Gastrocnemius medialis (tissue), 4 donors: Measurements from ENCODE around the gene KRTAP5-7. TPM values are rescaled to one million over a fixed set of nuclear protein-coding genes. Genes with fewer than 3 reads are reported as not detected.

Source experiments
- ATAC-seq, 2 donors: fragments of 150-250 bp; one replicate each; pipeline ENCODE4 v1.9.1; 2016
- DNase-seq, 2 donors: peaks; one replicate each; pipeline ENCODE4 v3.0.0-alpha.2; 2019
- H3K27ac ChIP-seq, 4 donors: fragments of 200-600 bp; sonication (generic); 1 replicate in 1 of 4; 2 replicates in 3 of 4; pipeline ENCODE4 v1.5.1; 2016 to 2018; ENCODE audit warnings: mild to moderate bottlenecking in 2 of 4, moderate library complexity in 1 of 4
- H3K27me3 ChIP-seq, 3 donors: fragments of 200-600 bp; sonication (generic) in 2 of 3; 1 replicate in 1 of 3; 2 replicates in 2 of 3; pipeline versions ENCODE4 v1.5.1 to v1.6.0; 2016 to 2019; ENCODE audit warnings: mild to moderate bottlenecking in 1 of 3, moderate library complexity in 1 of 3
- H3K36me3 ChIP-seq, 2 donors: fragments of 200-600 bp; sonication (generic) in 1 of 2; one replicate each; pipeline ENCODE4 v1.5.1; 2017 to 2018
- H3K4me1 ChIP-seq, 2 donors: fragments of 200-600 bp; sonication (generic) in 1 of 2; one replicate each; pipeline ENCODE4 v1.5.1; 2016 to 2017; ENCODE audit warnings: mild to moderate bottlenecking in 2 of 2
- H3K4me3 ChIP-seq, 4 donors: fragments of 200-600 bp; sonication (generic) in 3 of 4; 1 replicate in 1 of 4; 2 replicates in 3 of 4; pipeline ENCODE4 v1.5.1; 2016 to 2019; ENCODE audit warnings: mild to moderate bottlenecking in 2 of 4
- H3K9me3 ChIP-seq, 3 donors: fragments of 200-600 bp; sonication (generic) in 2 of 3; 1 replicate in 1 of 3; 2 replicates in 2 of 3; pipeline ENCODE4 v1.5.1; 2016 to 2019
- CTCF ChIP-seq, 5 experiments: fragments of 450-650 bp in 3 of 5; fragments of 200-600 bp in 2 of 5; sonication (generic) in 2 of 5; IDR thresholded peaks in 4 of 5; conservative IDR thresholded peaks in 1 of 5; 1 replicate in 4 of 5; 2 replicates in 1 of 5; pipeline ENCODE4 v1.5.1; 2016 to 2019; ENCODE audit warnings: antibody characterized with exemption in 5 of 5, mild to moderate bottlenecking in 3 of 5, moderate library complexity in 3 of 5
- POLR2A ChIP-seq, 2 donors: fragments of 450-650 bp; IDR thresholded peaks; one replicate each; pipeline ENCODE4 v1.6.1; 2017; ENCODE audit warnings: antibody characterized with exemption in 2 of 2, mild to moderate bottlenecking in 2 of 2, moderate library complexity in 2 of 2
- in situ Hi-C, 4 donors: fragments of 200-750 bp; cut with MboI; loops; one replicate each; pipeline versions ENCODE4 v1.15.0 to v1.8.0; 2017; ENCODE audit warnings: low sequenced_read_pairs in 4 of 4
- intact Hi-C: fragments of 100-400 bp; cut with DNase I; formaldehyde crosslinking; loops from one replicate; pipeline ENCODE4 v1.15.1; 2023; ENCODE audit warnings: low total_unique reads
- total RNA-seq, 4 donors: library from RNA; depleted of rRNA; stranded (reverse); fragments of >200 nt; gene quantifications; one replicate each; pipeline versions ENCODE4 v1.1.0 to v1.2.3, GENCODE V29; 2016

Gene KRTAP5-7
- total RNA-seq, 4 donors from 2014 or later = not detected

GRCh38 chr11:71502026-71502425, 25.0 kb upstream of the KRTAP5-7 start:
- no peak overlapping the region for H3K27ac ChIP-seq
- no peak overlapping the region for H3K4me3 ChIP-seq
- H3K27me3 ChIP-seq = no peaks in the 10 kb centered on the region
- intact Hi-C loops (no loop called here), in situ Hi-C loops (no loop called here)
- DNase-seq (no peak), ATAC-seq (no peak)
- H3K4me1 ChIP-seq = peaks cover 0 to 14% of the 10 kb centered on the region in 2 donors
- TF ChIP-seq POLR2A (IDR thresholded peaks at IDR 0.05) (no peak), CTCF (IDR thresholded peaks at IDR 0.05 in 4 of 5, conservative IDR thresholded peaks at IDR 0.05 in 1 of 5) (no peak)
- peaks cover 0 to 25% of the 10 kb centered on the region in 2 donors for H3K36me3 ChIP-seq
- no peaks in the 10 kb centered on the region for H3K9me3 ChIP-seq

DNA sequence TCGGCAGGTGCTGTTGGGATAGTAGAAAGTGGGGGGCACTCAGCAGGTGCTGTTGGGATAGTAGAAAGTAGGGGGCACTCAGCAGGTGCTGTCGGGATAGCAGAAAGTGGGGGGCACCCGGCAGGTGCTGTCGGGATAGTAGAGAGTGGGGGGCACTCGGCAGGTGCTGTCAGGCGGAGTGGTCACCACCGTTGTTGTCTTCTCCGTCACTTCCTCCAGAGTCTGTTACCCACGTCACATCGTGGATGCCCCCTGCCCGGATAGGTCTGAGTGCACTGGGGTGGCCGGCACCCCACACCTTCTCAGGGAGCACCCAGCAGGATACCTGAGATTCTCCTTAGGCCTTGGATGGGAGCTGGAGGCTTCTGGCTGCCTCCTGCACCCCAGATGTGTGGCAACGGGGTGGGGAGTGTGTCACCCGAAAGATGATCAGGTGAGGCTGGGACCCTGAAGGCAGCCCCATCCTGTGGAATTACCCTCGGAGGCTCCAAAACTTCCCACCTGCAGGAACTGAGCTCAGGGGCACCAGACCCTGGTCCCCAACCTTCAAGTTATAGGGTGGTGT, 24.1 kb upstream of the KRTAP5-7 start:
- peaks cover 0 to 15% of the 10 kb centered on the region in 2 donors for H3K36me3 ChIP-seq
- intact Hi-C loops = no loop called here

DNA sequence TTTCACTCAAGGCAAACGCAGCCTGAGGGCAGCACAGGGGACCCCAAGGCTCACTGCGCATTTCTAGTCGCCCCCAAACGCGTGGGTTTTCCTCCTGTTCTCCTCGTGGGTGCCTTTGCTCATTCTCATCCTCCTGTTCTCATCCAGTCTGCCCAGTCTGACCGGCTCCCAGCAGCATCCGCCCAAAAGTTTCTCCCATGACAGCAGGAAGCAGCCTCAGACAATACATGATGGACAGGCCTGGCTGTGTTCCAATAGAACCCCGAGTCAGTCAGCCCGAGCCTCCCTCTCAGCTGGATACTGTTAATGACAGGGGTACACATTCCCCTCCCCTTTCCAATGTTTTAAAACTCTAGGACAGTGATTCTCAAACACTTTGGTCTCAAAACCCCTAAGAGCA, 22.5 kb upstream of the KRTAP5-7 start:
- intact Hi-C loops = no loop called here

More for the DNA sequence above, 24.1 kb upstream of the KRTAP5-7 start:
- ATAC-seq (no peak), DNase-seq (no peak)
- H3K9me3 ChIP-seq = no peaks in the 10 kb centered on the region
- TF ChIP-seq POLR2A (IDR thresholded peaks at IDR 0.05) (no peak), CTCF (IDR thresholded peaks at IDR 0.05 in 4 of 5, conservative IDR thresholded peaks at IDR 0.05 in 1 of 5) (no peak)
- H3K27me3 ChIP-seq = no peaks in the 10 kb centered on the region
- no peak overlapping the region for H3K4me3 ChIP-seq
- H3K27ac ChIP-seq = no peak overlapping the region
- H3K4me1 ChIP-seq = peaks cover 0 to 14% of the 10 kb centered on the region in 2 donors
- in situ Hi-C loops = no loop called here

GRCh38 chr11:71505001-71505400, 22.1 kb upstream of the KRTAP5-7 start:
- ATAC-seq = no peak
- Histone ChIP-seq H3K36me3 (peaks cover 0 to 8% of the 10 kb centered on the region in 2 donors), H3K4me3 (no peak overlapping the region), H3K4me1 (peaks cover 0 to 4% of the 10 kb centered on the region in 2 donors), H3K27ac (no peak overlapping the region), H3K27me3 (no peaks in the 10 kb centered on the region), H3K9me3 (no peaks in the 10 kb centered on the region)
- DNase-seq = no peak
- intact Hi-C loops = no loop called here
- TF ChIP-seq POLR2A (IDR thresholded peaks at IDR 0.05) = no peak
- in situ Hi-C loops = no loop called here

More for the DNA sequence above, 22.5 kb upstream of the KRTAP5-7 start:
- peaks cover 0 to 8% of the 10 kb centered on the region in 2 donors for H3K36me3 ChIP-seq
- no peak overlapping the region for H3K4me3 ChIP-seq
- no peak for DNase-seq
- in situ Hi-C loops = no loop called here
- TF ChIP-seq CTCF (IDR thresholded peaks at IDR 0.05 in 4 of 5, conservative IDR thresholded peaks at IDR 0.05 in 1 of 5) = no peak
- no peak for TF ChIP-seq POLR2A (IDR thresholded peaks at IDR 0.05)
- no peak overlapping the region for H3K27ac ChIP-seq
- H3K9me3 ChIP-seq = no peaks in the 10 kb centered on the region
- H3K27me3 ChIP-seq = no peaks in the 10 kb centered on the region
- no peak for ATAC-seq
- H3K4me1 ChIP-seq = peaks cover 0 to 4% of the 10 kb centered on the region in 2 donors

GRCh38 chr11:71505781-71506180, 21.3 kb upstream of the KRTAP5-7 start:
- Histone ChIP-seq H3K4me3 (no peak overlapping the region), H3K36me3 (peaks cover 0 to 8% of the 10 kb centered on the region in 2 donors), H3K9me3 (no peaks in the 10 kb centered on the region), H3K27ac (no peak overlapping the region), H3K27me3 (no peaks in the 10 kb centered on the region), H3K4me1 (no peaks in the 10 kb centered on the region)
- in situ Hi-C loops = no loop called here
- TF ChIP-seq CTCF (IDR thresholded peaks at IDR 0.05 in 4 of 5, conservative IDR thresholded peaks at IDR 0.05 in 1 of 5) = no peak
- no peak for TF ChIP-seq POLR2A (IDR thresholded peaks at IDR 0.05)
- intact Hi-C loops = no loop called here
- DNase-seq (no peak), ATAC-seq (no peak)
